Stimulated activated CD8-positive, alpha-beta memory T cell treated with anti-CD3 and anti-CD28 coated beads, Interleukin-2, amount 100 ng/mL, for 1 hour (primary cell): ENCODE data around the gene UBE2H.
A peak's percentile ranks its signal among the peaks of the same experiment; 100 is the strongest.

Experiments used
- DNase-seq, 2 donors: peaks; one replicate each; pipeline ENCODE4 v3.0.0-alpha.2; 2020; ENCODE audit warnings: low read depth in 2 of 2

The UBE2H gene

DNA sequence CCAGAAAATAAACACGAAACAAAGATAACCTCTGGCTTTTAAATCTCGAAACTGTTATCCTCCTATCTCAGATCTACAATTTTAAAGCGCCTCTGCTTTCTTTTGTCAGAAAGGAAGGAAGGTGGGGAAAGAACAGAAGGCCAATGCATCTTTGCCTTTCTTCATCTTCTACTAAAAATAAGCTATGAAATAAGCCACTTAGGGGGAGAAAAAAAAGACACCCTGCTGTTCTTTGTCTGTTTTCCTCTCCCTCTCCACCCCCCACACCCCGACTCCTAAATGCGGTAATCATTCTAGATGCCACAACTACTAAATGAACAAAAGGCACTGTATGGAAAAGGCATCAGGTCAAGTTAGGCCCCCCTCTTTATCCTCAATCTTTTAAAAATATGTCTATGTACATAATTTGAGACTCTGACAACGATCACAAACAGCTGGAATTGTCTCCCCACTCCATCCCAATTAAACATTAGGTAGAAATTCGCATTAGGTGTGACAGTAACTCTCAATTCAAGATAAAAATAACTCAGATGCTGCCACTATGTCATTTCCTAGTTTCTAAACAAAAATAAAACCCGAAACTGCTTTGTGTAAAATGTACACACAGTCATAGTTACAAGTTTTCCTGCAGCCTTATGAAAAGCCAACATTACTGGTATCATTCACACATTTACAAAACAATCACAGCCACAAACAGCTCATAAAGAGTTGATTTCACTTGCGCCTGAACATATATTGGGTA, 2.4 kb downstream of the UBE2H start:
- DNase-seq: no peak

DNA sequence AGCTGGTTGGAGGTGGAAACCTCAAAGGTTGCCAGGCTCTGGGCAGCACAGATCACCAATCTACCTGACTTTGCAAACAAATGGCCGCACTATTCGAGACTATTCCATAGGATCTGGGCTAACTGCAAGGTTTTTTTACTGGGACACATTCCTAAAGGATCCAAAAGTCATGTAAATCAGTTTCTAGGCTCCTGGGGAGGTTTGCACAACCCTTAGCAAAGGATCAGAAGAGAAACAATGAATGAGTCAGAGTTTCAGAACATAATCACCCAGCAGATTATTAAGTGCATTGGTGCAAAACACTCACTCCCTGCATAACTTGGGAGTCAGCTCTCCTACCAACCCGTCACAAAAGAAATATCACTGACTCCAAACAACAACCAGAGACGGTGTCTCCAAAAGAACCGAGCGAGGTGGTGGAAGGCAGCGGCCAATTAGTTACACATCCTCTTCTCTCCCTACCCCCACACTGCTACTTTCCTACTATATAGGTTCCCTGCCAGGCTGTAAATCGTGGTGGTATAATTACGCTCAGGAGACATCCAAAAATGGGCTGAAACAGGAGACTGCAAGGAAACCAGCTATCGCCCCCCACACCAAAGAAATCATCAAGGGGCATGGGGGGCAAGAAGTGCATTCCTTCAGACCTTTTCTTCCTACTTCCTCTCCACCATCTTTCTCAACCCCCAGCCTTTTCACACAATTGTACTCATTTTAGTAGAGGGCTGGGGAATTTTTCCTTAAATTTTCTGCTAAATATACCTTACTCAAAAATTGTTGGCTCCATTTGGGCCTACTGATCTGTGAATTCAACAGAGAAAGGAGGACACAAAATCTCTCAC, 3.2 kb downstream of the UBE2H start:
- no peak for DNase-seq

DNA sequence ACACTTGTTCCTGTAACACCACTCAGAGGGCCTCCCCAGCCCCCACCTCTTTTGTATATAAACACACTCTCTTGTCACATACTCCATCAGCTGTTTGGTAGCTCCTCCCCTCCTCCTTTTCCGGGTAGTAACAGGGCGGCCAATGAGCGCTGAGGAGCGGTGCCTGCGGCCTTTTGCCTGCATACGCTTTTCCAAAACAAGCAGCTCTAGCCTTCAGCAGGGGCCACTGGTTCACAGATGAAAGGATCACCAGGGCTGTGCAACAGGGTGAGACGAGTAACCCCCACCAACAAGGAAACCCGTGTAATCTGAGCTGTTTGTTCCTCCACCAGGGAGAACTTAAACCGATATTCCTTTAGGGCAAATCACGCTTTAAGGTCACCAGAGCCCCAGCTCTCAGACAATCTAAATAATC, 3.9 kb downstream of the UBE2H start:
- DNase-seq: peak; percentile 59 to 67

DNA sequence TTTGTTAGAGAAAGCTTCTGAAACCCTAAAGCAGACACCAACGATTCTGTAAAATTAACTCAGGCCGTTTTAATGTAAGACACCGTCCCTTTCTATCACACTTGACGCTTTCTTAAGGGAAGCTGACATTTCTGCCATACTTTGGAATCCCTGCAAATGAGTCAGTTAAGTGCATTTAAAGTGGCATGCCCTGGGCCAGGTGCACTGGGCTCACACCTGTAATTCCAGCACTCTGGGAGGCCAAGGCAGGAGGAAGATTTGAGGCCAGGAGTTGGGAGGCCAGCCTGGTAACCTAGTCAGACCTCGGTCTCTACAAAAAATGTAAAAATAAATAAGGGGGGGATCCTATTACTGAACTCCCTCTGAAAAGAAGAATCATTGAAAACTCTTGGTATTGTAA, 4.4 kb downstream of the UBE2H start:
- no peak for DNase-seq

DNA sequence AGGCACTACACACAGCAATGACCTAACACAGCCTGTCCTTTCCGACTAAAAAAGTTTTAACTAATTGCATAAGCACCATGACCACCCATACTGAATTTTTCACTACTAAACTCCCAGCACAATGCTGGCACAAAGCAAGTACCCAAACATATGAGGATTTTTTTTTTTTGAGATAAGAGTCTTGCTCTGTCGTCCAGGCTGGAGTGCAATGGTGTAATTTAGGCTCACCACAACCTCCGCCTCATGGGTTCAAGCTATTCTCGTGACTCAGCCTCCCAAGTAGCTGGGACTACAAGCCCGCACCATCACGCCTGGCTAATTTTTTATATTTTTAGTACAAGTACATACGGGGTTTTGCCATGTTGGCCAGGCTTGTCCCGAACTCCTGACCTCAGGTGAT, 5.1 kb downstream of the UBE2H start:
- DNase-seq: no peak

DNA sequence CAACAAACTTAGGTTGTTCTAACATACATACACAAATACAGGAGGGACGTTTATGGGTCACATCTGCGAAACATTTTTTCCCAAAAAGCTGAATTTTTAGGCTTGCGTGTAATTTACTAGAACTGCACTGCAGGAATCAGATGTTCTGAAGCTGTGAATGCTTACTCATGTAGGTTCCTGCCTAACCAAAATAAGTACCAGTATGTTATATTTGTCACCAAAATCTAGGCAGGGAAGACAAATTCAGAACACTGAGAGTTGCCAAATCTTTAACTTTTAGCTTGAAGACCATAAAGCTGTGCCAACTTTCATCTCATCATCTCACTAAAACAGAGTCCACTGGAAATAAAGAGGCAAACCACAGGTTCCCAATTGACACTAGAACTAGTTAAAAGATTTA, 5.7 kb downstream of the UBE2H start:
- DNase-seq: no peak

DNA sequence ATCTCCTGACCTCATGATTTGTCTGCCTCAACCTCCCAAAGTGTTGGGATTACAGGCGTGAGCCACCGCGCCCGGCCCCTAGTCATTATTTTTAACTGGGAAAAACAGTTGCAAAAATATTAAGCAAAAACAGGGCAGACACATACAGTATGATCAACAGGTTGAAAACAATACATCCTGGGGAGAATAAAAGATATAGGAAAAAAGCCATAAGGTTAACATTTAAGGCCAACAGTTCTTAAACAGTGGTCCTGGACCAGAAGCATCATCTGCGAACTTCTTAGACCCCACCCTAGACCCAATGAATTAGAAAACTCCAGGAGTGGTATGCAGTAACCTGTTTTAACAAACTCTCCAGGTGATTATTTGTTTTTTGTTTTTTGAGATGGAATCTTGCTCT, 6.5 kb downstream of the UBE2H start:
- DNase-seq: no peak

DNA sequence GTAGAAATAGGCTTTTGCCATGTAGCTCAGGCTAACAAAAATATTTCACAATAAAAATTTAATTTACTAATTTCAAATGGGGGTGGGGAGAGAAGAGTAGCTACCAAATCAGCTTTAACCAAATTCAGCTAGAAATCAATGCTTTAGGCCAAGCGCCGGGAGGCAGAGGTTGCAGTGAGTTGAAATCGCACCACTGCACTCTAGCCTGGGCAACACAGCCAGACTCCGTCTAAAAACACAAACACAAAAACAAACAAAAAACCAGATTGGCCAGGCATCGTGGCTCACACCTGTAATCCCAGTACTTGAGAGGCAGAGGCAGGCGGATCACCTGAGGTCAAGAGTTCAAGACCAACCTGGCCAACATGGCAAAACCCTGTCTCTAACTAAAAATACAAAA, 9.4 kb downstream of the UBE2H start:
- no peak for DNase-seq

DNA sequence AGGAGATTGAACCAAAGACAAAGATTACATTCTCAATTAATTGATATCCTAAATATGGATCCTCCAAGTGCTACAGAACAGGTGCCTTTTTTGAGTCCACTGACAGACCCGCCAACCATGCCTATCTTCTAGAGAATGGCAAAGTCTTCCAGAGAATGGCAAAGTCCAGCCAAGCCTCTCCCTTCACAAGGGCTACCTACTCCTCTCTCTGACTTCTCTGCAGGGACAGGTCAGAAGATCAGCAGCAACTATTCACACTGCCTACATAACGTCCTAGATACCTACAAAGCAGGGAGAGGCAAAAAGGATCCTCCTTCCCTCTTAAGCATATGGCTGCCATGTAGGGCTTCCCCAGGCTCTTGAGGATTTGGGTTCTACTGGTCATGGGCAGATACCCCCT, 12.4 kb downstream of the UBE2H start:
- DNase-seq: no peak

DNA sequence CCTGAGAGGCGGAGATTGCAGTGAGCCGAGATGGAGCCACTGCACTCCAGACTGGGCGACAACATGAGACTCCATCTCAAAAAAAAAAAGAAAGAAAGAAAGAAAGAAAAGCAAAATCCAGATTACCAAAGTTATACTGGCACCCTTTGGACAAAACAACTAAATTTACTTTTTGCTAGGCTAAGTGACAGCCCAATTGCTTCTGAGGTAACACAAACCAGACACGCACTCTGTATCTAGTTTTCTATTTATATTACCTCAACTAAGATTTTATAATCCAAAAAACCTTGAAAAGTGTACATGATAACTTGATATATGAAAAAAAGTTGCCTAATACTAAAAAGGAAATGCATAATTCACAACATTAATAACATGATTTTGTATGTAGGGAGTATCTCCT, 12.9 kb downstream of the UBE2H start:
- DNase-seq: no peak

DNA sequence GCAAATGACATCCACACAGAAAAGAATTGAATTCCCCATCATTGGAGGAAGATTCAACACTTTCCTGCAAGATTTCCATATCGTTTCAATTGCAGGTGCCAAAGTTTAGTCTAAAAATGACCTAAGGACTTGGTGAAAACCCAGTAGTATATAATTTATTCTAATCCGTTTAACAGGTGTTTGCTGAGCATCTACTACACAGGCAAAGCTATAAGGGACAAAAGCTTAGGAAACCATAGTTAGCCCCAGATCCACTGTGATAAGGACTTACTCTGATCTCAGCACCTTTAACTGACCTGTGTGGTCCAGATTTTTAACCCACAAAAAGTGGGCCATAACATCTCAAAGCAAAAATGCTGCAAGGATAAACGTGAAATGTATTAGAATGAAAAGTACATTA, 19.1 kb downstream of the UBE2H start:
- no peak for DNase-seq

DNA sequence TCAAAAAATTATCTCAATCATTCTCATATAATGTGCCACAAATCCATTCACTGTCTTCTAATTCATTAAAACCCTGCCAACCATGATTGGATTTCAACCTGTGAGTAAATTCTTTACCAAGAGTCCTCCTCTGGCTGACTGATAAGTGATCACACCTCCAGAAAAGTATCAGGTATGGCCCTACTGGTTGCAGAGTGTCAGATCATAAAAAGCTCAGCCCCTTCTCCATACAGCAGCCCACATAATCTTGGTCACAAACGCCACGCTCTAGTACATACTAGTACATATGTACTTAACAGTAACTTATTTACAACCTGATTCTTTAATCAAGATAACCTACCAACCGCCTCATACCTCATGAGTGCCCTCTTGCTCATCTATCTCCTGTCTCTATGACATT, 26.1 kb downstream of the UBE2H start:
- no peak for DNase-seq

DNA sequence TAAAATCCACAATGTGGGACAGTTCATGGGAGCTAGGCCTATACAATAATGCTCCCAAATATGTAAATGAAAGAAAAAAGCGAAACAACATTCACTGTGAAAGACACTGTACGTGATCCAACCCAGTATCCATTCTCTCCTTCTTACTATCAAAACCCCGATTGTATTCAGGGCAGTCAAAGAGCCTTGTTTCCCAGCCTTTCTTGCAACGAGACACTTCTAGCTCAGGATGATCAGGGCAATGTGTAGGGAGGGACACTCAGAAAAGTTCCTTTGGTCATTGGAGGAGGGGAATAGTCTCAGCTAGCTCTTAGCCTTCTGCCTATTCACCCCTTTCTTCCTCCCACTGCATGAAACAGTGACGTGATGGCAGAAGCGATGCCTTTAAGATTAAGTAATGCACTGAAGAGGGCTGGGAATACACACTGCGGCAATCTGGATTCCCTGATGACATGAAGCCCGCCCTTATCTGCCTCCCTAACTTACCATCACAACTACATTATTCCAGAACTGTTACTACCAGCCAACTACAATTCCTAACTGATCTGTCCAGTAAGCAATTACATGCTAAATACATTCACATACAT, 27.3 kb downstream of the UBE2H start:
- DNase-seq: no peak

DNA sequence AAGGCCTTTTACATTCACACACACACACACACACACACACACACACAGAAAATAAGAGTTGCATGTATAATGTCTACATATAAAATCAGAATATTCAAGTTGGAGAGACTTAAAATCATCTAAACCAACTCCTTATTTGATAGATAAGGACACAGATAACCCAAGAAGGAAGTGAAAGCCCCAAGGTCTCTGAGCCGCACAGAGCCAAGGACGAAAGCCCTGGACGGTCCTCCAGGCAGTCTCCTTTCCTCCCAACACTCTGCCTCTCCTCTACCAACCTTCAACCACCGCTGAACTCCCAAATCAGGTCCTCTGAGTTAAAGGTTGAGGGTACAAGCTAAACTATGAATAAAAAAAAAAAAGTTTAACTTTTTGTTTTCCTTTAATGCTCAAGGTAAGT, 28.2 kb downstream of the UBE2H start:
- DNase-seq: no peak

DNA sequence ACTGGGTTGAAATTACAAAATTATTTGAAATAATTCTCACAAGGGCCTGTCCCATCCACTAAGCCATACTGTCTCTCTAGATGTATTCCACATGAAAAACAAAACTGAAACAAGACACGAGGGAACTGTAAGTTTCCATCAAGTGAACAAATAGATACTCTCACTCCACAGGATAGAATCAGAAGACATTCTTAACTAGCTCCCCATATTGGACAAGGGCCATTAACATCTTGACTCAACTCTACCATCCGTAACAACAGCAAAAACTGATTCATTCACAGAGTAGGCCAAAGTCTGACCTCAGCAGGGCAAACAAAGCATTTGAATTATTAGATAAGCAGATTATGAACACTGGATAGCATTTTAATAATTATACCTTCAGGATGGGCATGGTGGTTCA, 29.1 kb downstream of the UBE2H start:
- no peak for DNase-seq

DNA sequence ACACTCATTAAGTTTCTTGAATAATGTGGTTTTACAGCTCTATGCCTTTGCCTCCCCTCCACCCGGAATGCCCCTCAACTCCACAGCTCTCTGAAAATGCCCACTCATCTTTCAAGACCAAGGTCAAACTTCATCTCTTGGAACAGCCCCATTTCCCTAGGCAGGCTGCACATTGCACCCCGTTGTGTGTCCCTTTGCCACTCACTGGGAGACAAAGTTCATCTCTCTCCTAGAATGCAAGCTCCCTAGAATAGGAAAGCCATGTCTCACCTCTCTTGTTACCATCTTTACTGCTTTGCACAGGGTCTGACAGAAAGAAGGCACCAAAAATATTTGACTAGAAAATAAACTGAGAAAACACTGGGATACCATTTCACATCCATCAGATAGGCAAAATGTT, 33.3 kb downstream of the UBE2H start:
- DNase-seq: no peak

DNA sequence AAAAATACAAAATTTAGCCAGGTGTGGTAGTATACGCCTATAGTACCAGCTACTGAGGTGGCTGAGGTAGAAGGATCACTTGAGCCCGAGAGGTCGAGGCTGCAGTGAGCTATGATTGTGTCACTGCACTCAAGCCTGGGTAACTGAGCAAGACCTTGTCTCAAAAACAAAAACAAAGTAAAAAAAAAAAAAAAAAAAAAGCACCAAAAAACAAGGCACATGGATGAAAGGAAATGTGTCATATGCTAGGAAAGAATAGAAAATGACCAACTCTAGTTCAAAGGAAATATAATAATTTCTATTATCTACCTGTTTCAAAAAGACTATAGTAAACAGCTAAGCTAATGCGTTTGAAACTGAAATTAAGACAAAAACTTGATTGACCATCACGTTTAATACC, 33.8 kb downstream of the UBE2H start:
- no peak for DNase-seq

DNA sequence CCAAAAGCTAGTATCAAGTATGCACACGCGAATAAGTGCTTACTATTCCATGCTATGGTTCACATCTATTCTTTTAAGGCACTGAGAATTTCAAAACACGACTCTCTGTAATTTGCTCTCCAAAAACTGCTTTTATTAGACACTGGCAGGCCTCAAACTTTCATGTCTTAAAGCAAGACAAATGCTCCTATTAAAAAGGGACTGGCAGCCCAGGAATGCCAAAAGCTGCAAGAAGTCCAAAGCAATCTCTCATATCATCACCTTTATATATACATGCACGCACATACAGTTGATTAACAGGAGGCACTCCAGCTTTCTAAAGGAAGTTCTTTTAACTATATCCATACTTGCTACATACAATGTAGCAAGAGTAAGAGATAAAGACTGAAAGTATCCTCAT, 34.8 kb downstream of the UBE2H start:
- DNase-seq: no peak

DNA sequence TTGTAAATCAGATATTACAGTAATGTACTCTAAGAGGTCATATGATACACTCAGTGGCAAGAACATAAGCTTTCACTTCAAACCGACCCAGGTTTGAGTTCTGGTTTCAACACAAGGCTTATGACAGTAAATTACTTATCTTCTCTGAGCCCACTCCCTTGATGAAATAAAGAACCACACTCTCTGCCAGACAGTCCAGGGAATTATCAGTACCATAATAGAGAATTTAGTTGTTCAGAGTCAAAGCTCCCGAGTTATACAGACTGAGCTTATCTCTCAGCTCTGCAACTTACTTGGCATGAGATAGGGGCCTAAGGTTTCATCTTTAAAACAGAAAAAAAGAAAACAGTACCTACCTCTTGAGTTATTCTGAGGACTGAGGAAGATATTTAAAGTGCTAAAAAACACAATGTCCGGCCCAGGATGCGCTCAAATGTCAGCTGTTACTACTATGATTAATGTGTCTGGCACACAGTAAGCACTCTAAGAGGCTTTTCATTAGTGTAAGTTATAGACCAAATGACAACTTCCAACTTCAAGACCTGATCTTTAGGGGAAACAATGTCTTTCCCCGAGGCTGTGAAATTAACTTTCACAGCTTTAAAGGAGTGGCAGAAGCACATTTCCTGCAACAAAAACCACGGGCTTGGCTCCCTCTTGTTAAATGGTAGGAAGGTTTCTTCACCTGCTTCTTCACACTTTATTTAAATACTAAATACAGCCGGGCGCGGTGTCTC, 38.1 kb downstream of the UBE2H start:
- no peak for DNase-seq

DNA sequence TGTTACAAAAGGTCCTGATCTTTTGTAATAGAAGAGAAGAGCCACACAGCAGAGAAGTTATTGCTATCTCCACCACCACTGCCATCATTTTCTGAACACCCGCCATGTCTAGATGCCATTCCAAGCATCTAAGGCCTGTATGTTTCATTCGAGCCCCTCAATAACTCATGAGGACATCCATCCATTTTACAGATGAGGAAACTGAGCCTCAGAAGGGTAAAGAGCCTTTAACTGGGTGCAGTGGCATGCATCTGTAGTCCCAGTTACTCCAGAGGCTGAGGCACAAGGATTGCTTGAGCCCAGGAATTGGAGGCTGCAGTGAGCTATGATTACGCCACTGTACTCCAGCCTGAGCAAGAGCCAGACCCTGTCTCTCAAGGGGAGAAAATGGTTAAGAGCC, 39.3 kb downstream of the UBE2H start:
- DNase-seq: no peak

DNA sequence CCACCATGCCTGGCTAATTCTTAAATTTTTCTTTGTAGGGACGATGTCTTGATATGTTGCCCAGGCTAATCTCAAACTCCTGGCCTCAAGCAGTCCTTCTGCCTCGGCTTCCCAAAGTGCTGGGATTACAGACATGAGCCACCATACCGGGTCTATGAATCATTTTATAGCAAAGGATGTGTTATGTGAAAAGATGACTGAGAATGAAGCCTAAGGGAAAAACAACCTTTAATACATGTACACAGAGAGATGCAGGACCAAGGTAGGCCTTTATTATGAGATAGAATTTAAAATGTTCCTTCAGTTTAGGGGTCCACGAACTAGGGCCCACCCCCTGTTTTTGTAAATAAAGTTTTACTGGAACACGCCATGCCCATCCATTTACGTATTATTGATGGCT, 41.0 kb downstream of the UBE2H start:
- no peak for DNase-seq

DNA sequence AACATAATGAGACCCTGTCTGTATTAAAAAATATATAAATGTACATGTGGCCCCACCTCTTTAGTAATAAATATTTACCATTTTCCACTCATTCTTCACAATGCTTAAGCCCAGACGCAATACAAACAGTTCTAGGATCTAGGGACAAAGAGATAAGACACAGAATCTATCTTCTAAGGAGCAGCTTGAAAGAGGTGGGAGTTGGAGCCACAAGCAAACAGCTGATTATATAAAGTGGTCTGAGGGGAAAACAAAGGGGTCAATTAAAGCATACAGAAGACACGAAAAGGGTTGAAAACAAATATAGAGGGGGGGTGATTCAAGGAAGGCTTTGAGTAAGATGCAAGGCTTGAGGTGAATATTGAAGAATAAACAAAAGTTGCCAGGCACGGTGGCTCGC, 43.1 kb downstream of the UBE2H start:
- no peak for DNase-seq
